GM21447 (cell line): ENCODE measurements around the gene RASA3.
"Not testable (repeated sequence)": the region's sequence is repeated elsewhere in the genome, so short reads cannot be mapped to it uniquely, and the experiment has no call there.

Experiments used
- ATAC-seq: cut with Tn5 transposase; IDR thresholded peaks from one replicate; pipeline ENCODE4 v1.9.1; 2021; ENCODE audit not compliant: unreplicated experiment

Gene RASA3

GRCh38 chr13:114023716-114024602, 108.5 kb downstream of the RASA3 start:
- no peak for ATAC-seq

GRCh38 chr13:114022876-114023275, 109.5 kb downstream of the RASA3 start:
- ATAC-seq = no peak

- ATAC-seq = no peak
Observed at GRCh38 chr13:114022309-114022669, 110.1 kb downstream of the RASA3 start.

- no peak for ATAC-seq
Observed at GRCh38 chr13:114021464-114022308, 110.7 kb downstream of the RASA3 start.

- ATAC-seq = no peak
Observed at GRCh38 chr13:114020750-114021463, 111.5 kb downstream of the RASA3 start.

- not testable (repeated sequence) for ATAC-seq
Observed at GRCh38 chr13:114020134-114020533, 112.3 kb downstream of the RASA3 start.

- no peak for ATAC-seq
Observed at GRCh38 chr13:114019367-114019766, 113.1 kb downstream of the RASA3 start.

- ATAC-seq = no peak
Observed at GRCh38 chr13:114018461-114019055, 113.9 kb downstream of the RASA3 start.

GRCh38 chr13:114017966-114018365, 114.5 kb downstream of the RASA3 start:
- ATAC-seq = no peak

GRCh38 chr13:114017028-114017630, 115.3 kb downstream of the RASA3 start:
- ATAC-seq = no peak

GRCh38 chr13:114016321-114017027, 115.9 kb downstream of the RASA3 start:
- ATAC-seq = no peak

- no peak for ATAC-seq
Observed at GRCh38 chr13:114015969-114016295, 116.5 kb downstream of the RASA3 start.

GRCh38 chr13:114015111-114015968, 117.1 kb downstream of the RASA3 start:
- ATAC-seq = no peak

GRCh38 chr13:114013952-114014629, 118.3 kb downstream of the RASA3 start:
- no peak for ATAC-seq

- ATAC-seq = no peak
Observed at GRCh38 chr13:114013336-114013735, 119.1 kb downstream of the RASA3 start.

GRCh38 chr13:114012921-114013320, 119.5 kb downstream of the RASA3 start:
- no peak for ATAC-seq

- no peak for ATAC-seq
Observed at GRCh38 chr13:114012141-114012540, 120.3 kb downstream of the RASA3 start.

- ATAC-seq = no peak
Observed at GRCh38 chr13:114011226-114011625, 121.2 kb downstream of the RASA3 start.
